ENCODE data around the gene LGR4.

LGR4 gene

DNA sequence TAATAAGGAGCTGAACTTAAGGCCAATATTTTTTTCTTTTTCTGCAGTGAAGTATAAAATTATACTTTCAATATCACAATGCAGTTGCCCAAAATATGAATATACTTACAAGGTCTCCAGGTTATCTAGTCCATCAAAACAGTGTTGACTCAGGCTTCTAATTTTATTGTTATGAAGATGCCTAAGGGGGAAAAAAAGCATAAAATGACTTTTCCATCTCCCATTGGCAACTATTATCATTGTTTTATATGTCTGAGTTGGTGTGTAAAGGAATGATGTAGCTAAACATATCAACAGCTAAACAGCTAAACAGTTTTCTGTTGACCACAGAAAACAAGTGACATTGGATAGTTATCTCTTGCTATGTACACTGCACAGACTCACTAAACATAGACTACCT is 88.4 kb downstream of the LGR4 start:
- H3K4me3 ChIP-seq (ENCODE audit: low read depth, low read length): no peak overlapping the region
- TF ChIP-seq, protein P1, sequence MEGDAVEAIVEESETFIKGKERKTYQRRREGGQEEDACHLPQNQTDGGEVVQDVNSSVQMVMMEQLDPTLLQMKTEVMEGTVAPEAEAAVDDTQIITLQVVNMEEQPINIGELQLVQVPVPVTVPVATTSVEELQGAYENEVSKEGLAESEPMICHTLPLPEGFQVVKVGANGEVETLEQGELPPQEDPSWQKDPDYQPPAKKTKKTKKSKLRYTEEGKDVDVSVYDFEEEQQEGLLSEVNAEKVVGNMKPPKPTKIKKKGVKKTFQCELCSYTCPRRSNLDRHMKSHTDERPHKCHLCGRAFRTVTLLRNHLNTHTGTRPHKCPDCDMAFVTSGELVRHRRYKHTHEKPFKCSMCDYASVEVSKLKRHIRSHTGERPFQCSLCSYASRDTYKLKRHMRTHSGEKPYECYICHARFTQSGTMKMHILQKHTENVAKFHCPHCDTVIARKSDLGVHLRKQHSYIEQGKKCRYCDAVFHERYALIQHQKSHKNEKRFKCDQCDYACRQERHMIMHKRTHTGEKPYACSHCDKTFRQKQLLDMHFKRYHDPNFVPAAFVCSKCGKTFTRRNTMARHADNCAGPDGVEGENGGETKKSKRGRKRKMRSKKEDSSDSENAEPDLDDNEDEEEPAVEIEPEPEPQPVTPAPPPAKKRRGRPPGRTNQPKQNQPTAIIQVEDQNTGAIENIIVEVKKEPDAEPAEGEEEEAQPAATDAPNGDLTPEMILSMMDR (IDR thresholded peaks at IDR 0.05; ENCODE audit: control insufficient read depth, extremely low read depth, insufficient read depth): no peak
- no peak for DNase-seq (ENCODE audit: low read depth)

- TF ChIP-seq, protein P1 (IDR thresholded peaks at IDR 0.05; ENCODE audit: control insufficient read depth, extremely low read depth, insufficient read depth): no peak
- DNase-seq (ENCODE audit: low read depth): no peak
- no peak overlapping the region for H3K4me3 ChIP-seq (ENCODE audit: low read depth, low read length)
Measured at GRCh38 chr11:27383645-27384044, 88.9 kb downstream of the LGR4 start.

DNA sequence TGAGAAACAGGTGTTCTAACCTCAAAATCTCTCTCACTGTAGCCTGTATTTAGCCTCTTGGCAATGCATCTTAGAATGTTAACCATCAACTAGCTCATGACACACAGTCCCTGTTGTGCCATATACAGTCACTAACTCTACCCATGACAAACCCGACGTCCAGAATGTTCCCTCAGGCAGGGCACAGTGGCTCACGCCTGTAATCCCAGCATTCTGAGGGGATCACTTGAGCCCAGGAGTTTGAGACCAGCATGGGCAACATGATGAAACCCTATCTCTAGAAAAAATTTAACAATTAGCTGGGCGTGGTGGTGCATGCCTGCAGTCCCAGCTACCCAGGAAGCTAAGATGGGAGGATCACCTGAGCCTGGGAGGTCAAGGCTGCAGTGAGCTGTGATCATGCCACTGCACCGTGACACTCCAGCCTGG is 91.3 kb downstream of the LGR4 start:
- H3K4me3 ChIP-seq (ENCODE audit: low read depth, low read length): no peak overlapping the region
- DNase-seq (ENCODE audit: low read depth): no peak
- TF ChIP-seq, protein P1 (IDR thresholded peaks at IDR 0.05; ENCODE audit: control insufficient read depth, extremely low read depth, insufficient read depth): no peak

DNA sequence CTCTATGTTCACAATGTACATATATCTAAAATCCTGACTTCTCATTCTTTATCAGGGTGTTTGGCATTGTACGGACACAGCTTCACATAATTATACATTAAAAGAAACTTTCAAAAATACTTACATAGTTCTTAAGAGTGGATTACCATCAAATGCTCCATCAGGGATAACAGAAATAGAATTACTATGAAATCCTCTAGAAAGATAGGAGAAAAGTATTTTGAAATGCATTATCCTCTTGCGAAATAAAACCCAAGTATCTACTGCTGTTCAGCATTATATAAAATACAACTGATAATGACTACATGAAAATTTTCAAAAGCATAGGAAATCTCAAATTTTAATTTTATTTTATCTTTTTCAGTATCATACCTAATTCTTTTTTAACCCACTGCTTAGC is 91.8 kb downstream of the LGR4 start:
- TF ChIP-seq, protein P1 (IDR thresholded peaks at IDR 0.05; ENCODE audit: control insufficient read depth, extremely low read depth, insufficient read depth): no peak

DNA sequence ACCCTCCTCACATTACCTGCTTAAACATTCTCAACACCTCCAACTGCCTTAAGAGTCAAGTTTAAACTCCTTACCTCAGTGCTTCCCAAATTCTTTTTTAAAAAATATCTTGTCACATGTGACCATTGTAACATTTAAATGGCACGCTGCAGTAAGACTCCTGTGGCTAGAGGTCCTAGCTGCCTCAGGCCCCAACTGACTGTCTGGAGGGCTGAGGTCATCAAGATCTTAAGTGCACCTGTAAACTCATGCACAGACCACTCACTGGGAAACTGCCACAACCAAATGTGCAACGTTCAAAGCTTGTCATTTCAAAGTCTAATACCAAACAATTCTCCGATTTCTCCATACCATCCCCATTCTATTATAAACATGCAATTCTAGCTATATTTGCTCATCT is 93.1 kb downstream of the LGR4 start:
- TF ChIP-seq, protein P1 (IDR thresholded peaks at IDR 0.05; ENCODE audit: control insufficient read depth, extremely low read depth, insufficient read depth): no peak
- DNase-seq (ENCODE audit: low read depth): no peak
- H3K4me3 ChIP-seq (ENCODE audit: low read depth, low read length): no peak overlapping the region

More for the DNA sequence above, 91.8 kb downstream of the LGR4 start:
- no peak overlapping the region for H3K4me3 ChIP-seq (ENCODE audit: low read depth, low read length)
- no peak for DNase-seq (ENCODE audit: low read depth)

DNA sequence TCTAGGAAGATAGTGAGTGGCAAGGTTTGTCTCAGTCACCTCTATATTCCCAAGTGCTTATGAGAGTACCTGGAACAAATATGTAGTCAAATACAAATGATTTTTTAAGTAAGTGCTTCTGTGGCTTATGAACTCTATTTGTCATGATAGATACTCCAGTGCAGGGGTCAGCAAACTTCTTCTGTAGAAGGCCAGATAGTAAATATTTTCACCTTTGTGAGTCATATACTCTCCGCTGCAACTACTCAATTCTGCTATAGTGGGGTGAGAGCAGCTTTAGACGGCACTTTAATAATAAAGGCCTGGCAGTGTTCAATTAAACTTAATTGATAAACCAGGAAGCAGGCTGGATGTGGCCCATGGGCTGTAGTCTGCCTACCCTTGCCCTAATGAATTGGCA is 97.2 kb downstream of the LGR4 start:
- H3K4me3 ChIP-seq (ENCODE audit: low read depth, low read length): no peak overlapping the region
- DNase-seq (ENCODE audit: low read depth): no peak
- TF ChIP-seq, protein P1 (IDR thresholded peaks at IDR 0.05; ENCODE audit: control insufficient read depth, extremely low read depth, insufficient read depth): no peak

GRCh38 chr11:27373856-27374602 is 98.6 kb downstream of the LGR4 start:
- no peak for DNase-seq (ENCODE audit: low read depth)
- TF ChIP-seq, protein P1 (IDR thresholded peaks at IDR 0.05; ENCODE audit: control insufficient read depth, extremely low read depth, insufficient read depth): no peak
- no peak overlapping the region for H3K4me3 ChIP-seq (ENCODE audit: low read depth, low read length)

Measured in LNCaP clone FGC (cell line).